HL-60/S4 (cell line): ENCODE measurements around the gene KLHL36.

ENCODE experiments used
- in situ Hi-C: fragments of 300-500 bp; cut with MboI; formaldehyde crosslinking; loops from 2 replicates; pipeline ENCODE4 v1.14.3; 2022; ENCODE audit warnings: low sequenced_read_pairs

The KLHL36 gene

DNA sequence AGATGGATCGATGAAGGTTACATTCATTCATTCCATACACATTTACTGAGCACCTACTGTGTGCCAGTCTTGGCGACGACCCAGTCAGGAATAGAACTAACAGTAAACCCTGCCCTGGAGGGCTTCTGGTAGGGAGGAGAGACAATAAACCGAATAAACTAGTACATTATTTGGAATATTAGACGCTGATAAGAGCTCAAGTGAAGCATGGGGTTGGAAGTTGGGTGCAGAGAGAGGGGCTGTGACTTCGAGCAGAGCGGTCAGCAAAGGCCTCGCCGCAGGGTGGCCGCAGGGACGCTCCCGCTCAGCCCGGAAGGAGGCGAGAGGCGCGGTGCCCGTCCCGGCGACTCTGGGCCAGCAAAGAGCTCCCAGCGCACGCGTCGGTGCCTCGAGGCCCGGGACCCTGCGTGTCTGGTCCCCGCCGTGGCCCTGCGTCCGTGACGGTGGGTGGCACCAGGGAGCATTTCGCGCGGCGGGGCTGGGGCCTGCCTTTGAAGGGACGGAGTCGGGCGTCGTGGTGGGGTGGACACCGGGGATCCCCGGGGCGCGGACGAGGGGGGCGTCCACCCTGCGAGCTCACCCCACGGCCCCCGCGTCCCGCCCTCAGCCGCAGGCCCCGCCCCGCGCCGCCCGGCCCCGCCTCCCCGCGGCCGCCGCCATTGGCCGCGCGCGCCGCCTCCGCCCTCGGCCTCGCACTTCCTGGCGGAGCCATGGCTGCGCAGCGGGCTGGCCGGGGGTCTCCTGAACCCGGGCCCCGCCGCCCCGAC is at the start of gene KLHL36:
TSS of gene KLHL36 (plus strand) at position 684 of the 767 bp plus-strand sequence. CDS start 2,357 bp downstream, outside the sequence.
- in situ Hi-C loops, result no loop called here

DNA sequence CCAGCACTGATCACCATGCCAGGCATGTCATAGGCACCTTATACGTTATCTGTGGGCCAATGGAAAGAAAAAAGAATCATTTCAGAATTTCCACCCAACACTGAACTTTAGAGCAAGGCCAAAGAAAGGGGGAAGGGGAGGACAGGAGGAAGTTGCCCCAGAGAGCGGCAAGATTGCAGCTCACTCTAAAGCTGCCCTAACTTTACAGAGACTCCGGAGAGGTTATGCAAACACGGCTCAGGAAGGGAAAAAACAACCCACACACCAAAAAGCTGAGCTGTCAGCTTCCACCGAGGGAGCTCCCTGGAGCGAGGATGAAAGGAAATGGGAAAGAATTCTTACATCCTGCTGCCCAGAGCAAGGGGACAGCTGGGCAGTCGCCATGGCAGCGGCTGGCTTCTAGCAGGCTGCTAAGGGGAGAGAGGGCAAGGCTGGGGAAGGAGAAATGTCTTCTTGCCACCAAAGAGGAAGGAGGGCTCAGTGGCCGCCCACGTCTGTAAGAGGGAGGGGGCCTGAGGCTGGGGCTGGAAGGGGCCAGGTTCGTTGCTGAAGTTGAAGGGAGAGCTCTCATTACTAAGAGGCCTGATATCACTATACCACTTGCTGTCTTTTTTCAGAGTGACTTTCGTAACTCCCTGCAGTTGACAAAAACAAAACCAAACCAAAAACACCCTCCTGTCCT is 48.6 kb upstream of the KLHL36 start:
- in situ Hi-C loops, result no loop called here

DNA sequence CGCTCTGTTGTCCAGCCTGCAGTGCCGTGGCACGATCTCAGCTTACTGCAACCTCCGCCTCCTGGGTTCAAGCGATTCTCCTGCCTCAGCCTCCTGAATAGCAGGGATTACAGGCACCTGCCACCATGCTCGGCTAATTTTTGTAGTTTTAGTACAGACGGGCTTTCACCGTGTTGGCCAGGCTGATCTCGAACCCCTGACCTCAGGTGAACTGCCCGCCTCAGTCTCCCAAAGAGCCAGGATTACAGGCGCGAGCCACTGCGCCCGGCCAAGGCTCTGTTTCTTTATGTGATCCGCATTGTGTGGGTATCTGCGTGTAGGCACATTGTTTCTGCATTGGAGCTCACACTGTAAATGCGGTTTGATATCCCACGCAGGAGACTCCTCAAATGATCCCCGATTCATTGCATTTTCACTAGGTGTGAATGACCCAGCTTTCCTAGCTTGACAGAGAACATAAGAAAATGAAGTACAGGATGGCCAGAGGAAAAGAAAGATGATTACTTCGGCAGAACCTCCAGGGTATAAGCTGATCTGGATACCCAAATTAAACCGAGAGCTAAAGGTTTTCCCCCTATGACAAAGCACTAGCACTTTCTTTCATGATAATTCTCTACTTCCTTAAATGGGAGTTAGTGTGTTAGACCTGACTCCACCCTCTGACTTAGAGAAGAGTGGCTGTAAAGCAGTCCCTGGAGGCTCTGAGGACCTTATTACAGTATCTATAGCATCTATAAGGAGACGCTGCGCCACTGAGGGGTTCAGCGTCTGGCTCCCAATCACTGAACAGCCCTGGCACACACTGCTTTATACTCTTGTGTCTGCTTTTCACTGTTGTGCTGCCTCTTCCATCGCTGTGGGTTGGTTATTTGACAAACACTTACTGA is 47.7 kb upstream of the KLHL36 start:
- in situ Hi-C loops, result no loop called here

DNA sequence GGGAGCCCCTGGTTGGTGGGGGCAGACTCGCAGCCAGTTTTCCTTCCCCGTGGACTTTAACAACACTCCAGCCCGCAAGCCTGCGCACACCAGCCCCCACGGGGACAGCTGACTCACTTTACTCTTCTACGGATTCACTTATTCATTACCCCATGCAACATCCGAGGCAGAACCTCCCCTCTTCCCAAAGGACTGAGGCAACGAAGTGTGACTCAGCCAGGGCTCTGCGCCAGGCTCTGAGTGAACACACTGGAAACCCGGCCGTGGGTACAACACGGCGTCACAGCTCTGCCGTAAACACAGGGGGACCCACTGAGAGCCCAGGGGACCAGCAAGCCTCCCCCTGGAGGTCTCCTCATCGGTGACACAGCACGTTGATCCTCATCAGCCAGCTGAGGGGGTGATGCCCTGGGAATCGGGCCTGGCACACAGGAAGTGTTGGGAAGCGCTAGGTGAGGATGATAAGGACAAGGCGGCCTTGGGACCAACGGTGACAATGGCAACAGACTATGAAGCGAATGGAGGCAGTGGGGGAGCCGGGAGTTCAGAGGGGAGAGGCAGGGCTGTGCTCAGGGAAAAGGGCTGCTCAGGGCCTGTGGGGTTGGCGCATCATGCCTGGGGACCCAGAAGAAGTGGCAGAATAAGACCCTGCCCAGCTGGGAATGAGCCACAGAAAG is 45.0 kb upstream of the KLHL36 start:
- in situ Hi-C loops, result no loop called here

DNA sequence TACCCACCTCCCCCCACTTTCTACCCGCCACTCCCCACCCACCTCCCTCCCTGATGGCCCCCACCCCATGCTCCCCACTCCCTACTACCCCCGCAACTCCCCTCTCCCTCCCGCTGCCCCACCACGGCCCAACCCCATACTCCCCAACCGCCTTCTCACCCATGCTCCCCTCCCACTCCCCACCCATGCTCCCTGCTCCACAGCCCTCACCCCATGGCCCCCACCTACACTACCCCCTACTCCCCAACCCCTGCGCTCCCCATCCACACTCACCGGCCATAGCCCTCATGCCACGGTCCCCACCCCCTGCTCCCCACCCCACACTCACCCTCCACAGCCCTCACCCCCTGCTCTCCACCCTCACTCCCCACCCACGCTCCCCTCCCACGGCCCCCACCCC is 44.4 kb upstream of the KLHL36 start:
- in situ Hi-C loops, result no loop called here

DNA sequence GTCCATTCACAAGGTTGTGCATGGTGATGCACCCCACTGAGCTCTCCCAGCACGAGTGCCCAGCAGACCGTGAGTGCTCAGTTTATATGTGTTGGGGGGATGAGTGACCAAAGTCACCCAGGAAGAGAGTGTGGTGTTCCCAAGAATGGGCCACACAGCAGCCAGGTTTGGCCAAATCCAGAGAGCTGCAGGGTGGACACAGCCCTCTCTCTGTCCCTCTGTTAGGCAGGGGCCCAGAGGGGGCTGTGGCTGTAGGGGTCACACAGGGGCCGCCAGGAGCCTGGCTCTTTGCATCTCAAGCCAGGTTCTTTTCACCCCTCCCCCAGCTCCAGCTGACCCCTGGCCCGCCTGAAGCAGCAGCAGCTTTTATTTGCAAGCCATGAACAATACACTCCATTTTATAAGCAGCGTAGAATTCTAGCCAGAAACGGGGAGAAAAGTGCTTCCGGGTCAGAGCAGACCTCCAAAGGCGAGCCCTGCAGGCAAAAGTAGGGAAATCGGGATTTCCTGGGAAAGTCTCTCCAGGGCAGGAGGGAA is 43.8 kb upstream of the KLHL36 start:
- in situ Hi-C loops, result no loop called here

DNA sequence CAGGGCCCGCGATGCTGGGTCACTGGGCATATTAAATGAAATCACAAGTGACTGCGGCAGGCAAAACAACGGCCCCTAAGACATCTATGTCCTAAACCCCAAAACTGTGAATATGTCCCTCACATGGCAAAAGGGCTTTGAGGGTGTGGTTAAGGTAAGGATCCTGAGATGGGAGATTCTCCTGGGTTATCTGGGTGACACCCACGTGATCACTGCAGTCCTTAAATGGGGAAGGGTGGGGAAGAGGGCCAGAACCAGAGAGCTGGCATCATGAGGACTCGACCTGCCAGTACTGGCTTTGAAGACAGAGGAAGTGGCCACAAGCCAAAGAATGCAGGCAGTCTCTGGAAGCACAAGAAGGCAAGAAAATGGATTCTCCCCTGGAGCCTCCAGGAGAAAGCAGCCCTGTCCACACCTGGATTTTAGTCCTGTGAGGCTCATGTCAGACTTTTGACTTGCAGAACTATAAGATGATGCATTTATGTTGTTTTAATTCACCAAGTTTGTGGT is 42.9 kb upstream of the KLHL36 start:
- in situ Hi-C loops, result no loop called here

DNA sequence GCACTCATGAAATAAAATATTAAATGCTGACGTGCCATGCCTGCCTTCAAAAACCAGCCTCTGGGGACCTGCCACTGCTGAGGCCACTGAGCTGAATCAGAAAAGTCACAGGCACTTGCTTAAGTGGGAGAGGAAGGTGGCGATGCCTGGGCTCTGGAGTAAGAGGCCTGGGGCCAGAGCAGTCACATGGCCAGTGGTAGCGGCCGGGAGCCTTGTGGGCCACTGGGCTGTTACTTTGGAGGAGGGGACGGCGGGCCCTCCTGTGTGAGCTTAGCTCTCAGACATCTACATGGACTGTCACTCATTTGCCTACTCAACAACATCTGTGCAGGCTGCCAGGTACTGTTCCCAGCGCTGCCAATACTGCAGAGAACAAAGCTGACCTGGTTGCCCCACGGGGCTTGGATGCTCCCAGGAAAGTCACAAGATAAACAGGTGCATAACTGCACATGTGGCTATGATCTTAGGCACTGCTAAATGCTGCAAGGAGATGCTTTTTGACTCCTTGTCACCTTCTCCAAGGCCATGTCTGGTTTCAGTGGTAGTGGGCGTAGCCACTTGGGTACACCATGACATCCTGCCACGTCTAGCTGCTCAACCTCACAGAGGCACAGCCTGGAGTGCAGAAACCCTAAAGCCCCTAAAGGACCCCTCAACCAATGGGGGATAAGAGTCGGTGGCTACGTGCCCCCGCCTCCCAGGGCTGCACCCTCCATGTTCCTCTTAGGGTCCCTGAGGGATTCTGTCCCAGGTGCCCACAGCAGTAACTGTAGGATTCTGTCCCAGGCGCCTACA is 42.0 kb upstream of the KLHL36 start:
- in situ Hi-C loops, result no loop called here

DNA sequence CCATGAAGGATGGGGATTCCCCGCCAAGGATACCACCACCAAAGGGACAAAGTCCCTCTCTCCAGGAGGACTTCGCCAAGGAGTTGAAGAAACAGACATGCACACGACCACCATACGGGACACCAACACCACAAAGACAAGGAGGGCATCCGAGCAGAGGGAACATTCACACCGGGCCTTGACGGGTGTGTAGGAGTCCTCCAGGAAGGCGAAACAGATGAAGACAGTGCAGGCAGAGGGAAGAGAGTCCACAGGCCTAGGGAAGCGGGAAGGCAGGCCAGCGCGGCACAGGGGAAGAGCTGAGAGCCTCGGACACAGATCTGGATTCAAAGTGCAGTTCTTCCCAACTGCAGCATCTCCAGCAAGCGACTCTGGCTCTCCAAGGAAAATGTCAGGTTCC is 41.2 kb upstream of the KLHL36 start:
- in situ Hi-C loops, result no loop called here

DNA sequence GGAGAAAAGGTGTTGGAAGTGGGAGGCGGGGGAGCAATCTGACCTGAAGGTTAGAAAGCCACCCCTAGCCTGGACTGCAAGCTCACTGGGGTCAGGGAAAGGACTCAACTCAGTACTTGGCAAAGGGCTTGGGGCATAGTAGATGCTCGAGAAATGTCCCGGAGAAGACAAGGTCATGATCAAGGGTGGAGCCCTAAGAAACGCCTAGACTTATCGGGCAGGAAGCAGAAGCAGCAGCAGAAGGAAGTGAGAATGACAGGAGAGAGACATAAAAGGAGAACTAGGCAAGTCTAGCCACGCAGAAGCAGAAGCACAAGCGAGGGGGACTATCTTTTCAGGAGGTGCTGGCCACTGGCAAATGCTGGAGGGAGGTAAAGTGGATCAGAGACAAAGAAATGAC is 40.6 kb upstream of the KLHL36 start:
- in situ Hi-C loops, result no loop called here

DNA sequence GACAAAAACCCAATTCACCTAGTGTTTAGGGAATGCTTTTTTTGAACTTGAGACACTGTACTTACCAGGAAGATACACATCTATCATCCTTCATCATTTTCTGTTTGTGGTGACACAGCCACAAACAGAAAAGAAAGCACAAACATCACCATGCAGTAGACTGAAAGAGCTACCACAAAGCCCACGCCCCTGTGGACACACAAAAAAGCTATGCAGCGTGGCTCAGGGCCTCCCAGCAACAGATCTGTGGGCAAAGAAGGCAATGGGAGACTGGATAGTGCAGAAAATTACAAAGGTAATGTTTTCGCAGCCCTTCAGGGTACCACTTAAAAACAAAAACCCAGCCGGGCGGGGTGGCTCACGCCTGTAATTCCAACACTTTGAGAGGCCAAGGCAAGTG is 40.0 kb upstream of the KLHL36 start:
- in situ Hi-C loops, result no loop called here

DNA sequence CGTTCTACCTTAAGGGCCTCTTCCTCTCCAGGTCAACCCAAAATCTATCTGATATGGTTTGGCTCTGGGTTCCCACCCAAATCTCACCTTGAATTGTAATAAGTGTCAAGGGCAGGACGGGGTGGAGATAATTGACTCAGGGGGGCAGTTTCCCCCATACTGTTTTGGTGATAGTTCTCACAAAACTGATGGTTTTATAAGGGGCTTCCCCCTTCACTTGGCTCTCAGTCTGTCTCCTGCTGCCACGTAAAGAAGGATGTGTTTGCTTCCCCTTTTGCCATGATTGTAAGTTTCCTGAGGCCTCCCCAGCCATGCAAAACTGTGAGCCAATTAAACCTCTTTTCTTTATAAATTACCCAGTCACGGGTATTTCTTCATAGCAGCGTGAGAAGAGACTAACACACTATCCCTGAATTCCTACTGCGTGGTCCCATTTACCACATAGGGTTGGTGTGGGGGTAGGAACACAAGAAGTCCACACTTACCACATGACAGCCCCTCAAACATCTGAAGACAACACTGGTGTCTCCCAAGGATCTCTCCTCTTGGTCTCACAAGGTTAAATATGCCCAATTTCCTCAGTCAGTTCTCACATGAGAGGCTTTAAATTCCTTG is 38.6 kb upstream of the KLHL36 start:
- in situ Hi-C loops, result no loop called here

DNA sequence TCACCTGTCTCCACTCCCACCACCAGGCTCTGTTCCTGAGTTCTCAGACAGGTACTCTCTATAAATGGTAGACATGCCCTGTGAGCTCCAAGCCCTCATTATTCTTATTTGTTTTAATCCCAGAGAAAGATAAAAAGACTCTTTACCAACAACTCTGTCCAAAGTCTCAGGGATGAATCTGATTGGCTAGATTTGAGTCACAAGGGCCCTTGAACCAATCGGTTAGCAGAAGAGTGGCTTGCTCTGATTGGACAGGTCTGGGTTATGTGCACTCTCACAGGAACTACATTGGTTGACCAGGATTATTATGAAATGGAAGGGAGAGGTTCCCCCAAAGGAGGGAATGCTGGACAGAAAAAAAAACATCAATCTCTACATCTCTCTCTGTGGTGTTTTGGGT is 37.9 kb upstream of the KLHL36 start:
- in situ Hi-C loops, result no loop called here

DNA sequence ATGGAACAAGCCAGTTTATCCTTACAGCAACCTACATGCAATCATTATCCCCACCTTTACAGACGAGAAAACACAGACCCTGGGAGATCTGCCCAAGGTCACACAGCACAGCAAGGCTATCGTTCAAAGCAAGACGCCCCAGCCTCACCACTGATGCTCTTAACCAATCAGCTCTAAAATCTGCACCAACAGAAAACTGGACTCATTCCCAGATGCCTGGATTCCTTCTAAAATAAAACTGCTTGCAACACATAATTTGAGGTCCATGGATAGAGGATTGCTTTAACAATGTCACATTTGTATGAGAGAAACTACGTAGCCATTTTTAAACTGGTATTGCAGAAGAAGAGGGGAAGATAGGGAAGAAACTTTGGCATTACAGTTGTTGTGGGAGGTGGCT is 37.3 kb upstream of the KLHL36 start:
- in situ Hi-C loops, result no loop called here

DNA sequence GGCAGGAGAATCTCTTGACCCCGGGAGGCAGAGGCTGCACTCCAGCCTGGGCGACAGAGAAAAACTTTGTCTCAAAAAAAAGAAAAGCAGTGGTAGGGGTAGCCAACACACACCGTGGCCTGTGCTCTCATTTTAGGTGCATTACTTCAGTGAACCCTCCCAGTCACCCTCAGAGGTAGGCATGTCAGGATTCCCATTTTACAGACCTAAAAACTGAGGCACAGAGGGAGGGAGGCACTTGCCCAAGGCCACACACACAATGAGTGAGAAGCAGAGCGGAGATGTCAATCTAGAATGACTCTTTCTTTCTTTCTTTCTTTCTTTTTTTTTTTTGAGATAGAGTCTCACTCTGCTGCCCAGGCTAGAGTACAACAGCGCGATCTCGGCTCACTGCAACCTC is 35.6 kb upstream of the KLHL36 start:
- in situ Hi-C loops, result no loop called here

DNA sequence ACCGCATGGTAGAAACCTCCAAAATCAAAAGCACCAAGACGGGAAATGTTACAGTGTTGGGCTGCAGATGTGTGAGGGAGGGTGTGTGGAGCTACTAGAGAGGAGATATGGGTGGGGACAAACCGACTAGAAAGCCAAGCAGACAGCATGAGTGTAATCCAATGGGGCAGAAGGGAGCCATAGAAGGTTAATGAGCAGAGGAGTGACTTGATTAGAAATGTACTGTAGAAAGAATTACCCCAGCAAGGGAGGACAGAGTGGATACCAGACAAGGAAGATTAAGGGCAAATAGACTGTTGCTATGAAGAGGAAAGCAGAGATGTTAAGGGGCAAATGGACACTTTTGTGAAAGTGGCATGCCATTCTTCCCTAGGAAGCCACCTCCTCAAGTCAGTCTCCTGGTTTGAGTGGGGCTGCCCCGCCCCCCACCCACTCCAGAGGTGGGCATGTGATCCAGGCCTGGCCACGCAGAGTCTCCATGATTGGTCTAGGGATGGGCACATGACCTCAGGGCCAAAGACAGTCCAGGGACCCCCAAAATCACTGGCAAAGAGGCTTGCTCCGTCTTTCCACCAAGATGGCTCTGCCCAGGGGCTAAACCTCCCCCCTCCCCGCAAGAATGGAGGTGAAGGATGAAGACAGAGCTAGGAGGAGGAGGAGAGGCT is 34.8 kb upstream of the KLHL36 start:
- in situ Hi-C loops, result no loop called here

DNA sequence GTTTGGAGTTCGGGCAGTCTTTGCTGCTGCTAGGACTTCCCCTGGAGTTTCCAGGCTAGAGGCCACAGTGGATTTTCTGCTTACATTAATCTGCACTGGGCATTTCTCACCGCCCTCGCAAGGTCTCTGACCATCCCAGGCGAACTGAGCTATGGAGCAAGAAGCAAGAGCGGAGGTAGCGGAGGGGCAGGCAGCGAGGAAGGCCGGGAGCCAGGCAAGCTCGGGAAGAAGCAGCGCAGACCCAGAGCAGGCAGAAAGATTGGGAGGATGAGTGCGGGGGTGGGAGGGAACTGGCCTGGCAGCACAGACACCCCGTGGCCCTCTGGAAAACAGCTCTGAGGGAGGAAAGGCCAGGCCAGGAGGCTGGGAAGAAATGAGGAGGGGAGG is 34.2 kb upstream of the KLHL36 start:
- in situ Hi-C loops, result no loop called here

DNA sequence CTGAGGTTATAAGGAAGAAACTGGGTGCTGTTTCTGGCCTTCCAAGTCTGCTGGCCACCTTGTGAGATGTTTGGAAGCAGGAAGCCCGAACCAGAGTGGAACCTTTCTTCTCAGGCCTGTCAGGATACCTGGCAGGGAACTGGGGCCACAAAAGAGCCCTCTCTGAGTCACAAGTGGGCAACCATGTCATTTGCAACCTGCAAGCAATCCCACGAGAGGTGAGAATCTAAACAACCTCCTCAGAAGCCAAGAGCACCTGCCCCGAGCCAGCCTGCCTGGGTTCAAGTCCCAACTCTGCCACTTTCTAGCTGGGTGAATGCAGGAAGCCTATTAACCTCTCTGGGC is 33.7 kb upstream of the KLHL36 start:
- in situ Hi-C loops, result no loop called here
